K562 (cell line): ENCODE results near the gene PAFAH1B1. TPM values are rescaled to one million over a fixed set of nuclear protein-coding genes. Genes with fewer than 3 reads are reported as not detected.
"Not testable (repeated sequence)": the region's sequence is repeated elsewhere in the genome, so short reads cannot be mapped to it uniquely, and the experiment has no call there.

ENCODE experiments used
- ATAC-seq: fragments of 200-7000 bp; cut with Tn5 transposase; 3 replicates; pipeline ENCODE4 v1.9.1; 2020; ENCODE audit warnings: moderate library complexity
- BruUV-seq: library from RNA; stranded (reverse); fragments of 400-500 nt; replicated peaks from 2 replicates; lab custom pipeline; 2021; lab: Mats Ljungman, UMichigan
- CTCF ChIA-PET: fragments of 300-600 bp; formaldehyde crosslinking; extraction: SDS; loops from one replicate; lab custom pipeline; 2021; ENCODE audit warnings: low intra/inter-chr PET ratio; lab: Yijun Ruan, JAX
- POLR2A ChIA-PET: fragments of 300-600, 350-650 bp; sonication (Branson Sonifier 250); formaldehyde crosslinking; extraction: SDS; loops from one replicate; lab custom pipeline; 2021; ENCODE audit warnings: antibody characterized with exemption, inconsistent platforms; lab: Yijun Ruan, JAX
- DNase-seq, 4 experiments: peaks; one replicate each; pipeline versions ENCODE4 v3.0.0 to v3.0.0-alpha.2; 2011 to 2018; ENCODE audit warnings: low spot score in 3 of 4, mixed read lengths in 3 of 4; ENCODE audit errors: extremely low read depth in 1 of 4
- FAIRE-seq: peaks from 2 replicates; lab custom pipeline; 2011; peaks lifted over from hg19 to GRCh38; lab: Jason Lieb, UNC
- H2AFZ ChIP-seq: 2 replicates; pipeline ENCODE4 v1.6.0; 2011; ENCODE audit warnings: low read depth, low read length, control low read depth, inconsistent platforms
- H3K27ac ChIP-seq: fragments of 200-600 bp; 3 replicates; pipeline ENCODE4 v1.8.0; 2011; ENCODE audit warnings: low read depth, mild to moderate bottlenecking, control low read depth, inconsistent platforms, low read length, moderate library complexity, mixed read lengths; ENCODE audit errors: extremely low read depth
- H3K27me3 ChIP-seq, 2 experiments: fragments of 300-600 bp in 1 of 2; 2 replicates in 1 of 2; 3 replicates in 1 of 2; pipeline versions ENCODE4 v1.6.0 to v1.8.0; 2011; ENCODE audit warnings: inconsistent platforms in 2 of 2, low read length in 2 of 2, mild to moderate bottlenecking in 1 of 2, mixed read lengths in 1 of 2, moderate library complexity in 1 of 2; ENCODE audit not compliant: control insufficient read depth in 2 of 2, insufficient read depth in 2 of 2
- H3K36me3 ChIP-seq: fragments of 300-600 bp; 3 replicates; pipeline ENCODE4 v1.8.0; 2011; ENCODE audit warnings: mild to moderate bottlenecking, low read length, inconsistent platforms; ENCODE audit not compliant: control insufficient read depth, insufficient read depth
- H3K4me1 ChIP-seq, 2 experiments: fragments of 200-600 bp in 1 of 2; replicated peaks in 1 of 2; 2 replicates in 1 of 2; 3 replicates in 1 of 2; pipeline versions ENCODE4 v1.5.1 to v1.8.0; 2011; ENCODE audit warnings: inconsistent platforms in 2 of 2, low read length in 2 of 2, mild to moderate bottlenecking in 1 of 2, mixed read lengths in 1 of 2, moderate library complexity in 1 of 2; ENCODE audit not compliant: control insufficient read depth in 2 of 2, insufficient read depth in 2 of 2
- H3K4me2 ChIP-seq: 2 replicates; pipeline ENCODE4 v1.6.1; 2011; ENCODE audit warnings: low read length, control low read depth, inconsistent platforms, mixed read lengths; ENCODE audit not compliant: insufficient read depth
- H3K4me3 ChIP-seq: fragments of 200-600 bp; sonication (generic), shearing (Covaris generic); 2 replicates; pipeline ENCODE4 v1.5.1; 2016; ENCODE audit warnings: control low read depth, inconsistent platforms
- H3K79me2 ChIP-seq: fragments of 200-600 bp; 3 replicates; pipeline ENCODE4 v1.8.0; 2011; ENCODE audit warnings: low read length, inconsistent platforms; ENCODE audit not compliant: control insufficient read depth, insufficient read depth
- H3K9ac ChIP-seq, 2 experiments: 2 replicates each; pipeline versions ENCODE4 v1.6.0 to v1.6.1; 2011; ENCODE audit warnings: low read depth in 2 of 2, low read length in 2 of 2, control low read depth in 1 of 2, inconsistent platforms in 1 of 2, mild to moderate bottlenecking in 1 of 2, mixed read lengths in 1 of 2; ENCODE audit not compliant: insufficient read depth in 1 of 2
- H3K9me1 ChIP-seq: one replicate; pipeline ENCODE4 v1.6.0; 2011; ENCODE audit warnings: inconsistent platforms, mild to moderate bottlenecking, low read length, moderate library complexity; ENCODE audit not compliant: control insufficient read depth, insufficient read depth
- H3K9me3 ChIP-seq: replicated peaks from 2 replicates; pipeline ENCODE4 v1.5.1; 2011; ENCODE audit warnings: low read depth, low read length, inconsistent platforms; ENCODE audit not compliant: control insufficient read depth, insufficient read depth
- H4K20me1 ChIP-seq: replicated peaks from 2 replicates; pipeline ENCODE4 v1.6.1; 2011; ENCODE audit warnings: low read length, inconsistent platforms, mixed read lengths; ENCODE audit not compliant: control insufficient read depth, insufficient read depth
- ARHGAP35 ChIP-seq: fragments of 450-650 bp; IDR thresholded peaks from 2 replicates; pipeline ENCODE4 v1.6.1; 2018; ENCODE audit not compliant: partially characterized antibody
- CBFB ChIP-seq: sonication (generic); formaldehyde crosslinking; IDR thresholded peaks from 2 replicates; pipeline ENCODE4 v1.4.0; 2020; ENCODE audit warnings: mild to moderate bottlenecking, missing genetic modification reagents
- ETS2 ChIP-seq: IDR thresholded peaks from 2 replicates; pipeline ENCODE4 v1.6.1; 2016; ENCODE audit warnings: borderline replicate concordance, missing genetic modification characterization, mild to moderate bottlenecking, moderate library complexity, missing compliant biosample characterization; ENCODE audit not compliant: poor library complexity, severe bottlenecking
- HDGF ChIP-seq: fragments of 450-650 bp; IDR thresholded peaks from 2 replicates; pipeline ENCODE4 v1.6.1; 2016
- MCM5 ChIP-seq: fragments of 450-650 bp; IDR thresholded peaks from 2 replicates; pipeline ENCODE4 v1.6.1; 2016; ENCODE audit warnings: low read depth
- OTX1 ChIP-seq: fragments of 450-650 bp; formaldehyde crosslinking; IDR thresholded peaks from 2 replicates; pipeline ENCODE4 v1.4.0; 2022; ENCODE audit warnings: mild to moderate bottlenecking
- RBM22 ChIP-seq: fragments of 200-400 bp; formaldehyde crosslinking; IDR thresholded peaks from 2 replicates; pipeline ENCODE4 v1.6.1; 2018; ENCODE audit warnings: low read length, low read depth; ENCODE audit not compliant: poor library complexity, severe bottlenecking
- SLC30A9 ChIP-seq: fragments of 250-450 bp; sonication (Bioruptor Pico); IDR thresholded peaks from 2 replicates; pipeline ENCODE4 v1.8.0; 2022; ENCODE audit warnings: mild to moderate bottlenecking, moderate library complexity
- SOX6 ChIP-seq: fragments of 450-650 bp; IDR thresholded peaks from 2 replicates; pipeline ENCODE4 v1.6.1; 2014; ENCODE audit warnings: mild to moderate bottlenecking
- TCFL5 ChIP-seq: fragments of 250-450 bp; sonication (Bioruptor Pico); conservative IDR thresholded peaks from 2 replicates; pipeline ENCODE4 v1.6.1; 2021; ENCODE audit warnings: mild to moderate bottlenecking, moderate library complexity, matching md5 sums
- ZBTB49 ChIP-seq: sonication (generic); formaldehyde crosslinking; IDR thresholded peaks from 2 replicates; pipeline ENCODE4 v1.8.0; 2022; ENCODE audit warnings: missing genetic modification reagents, mild to moderate bottlenecking, borderline replicate concordance
- ZFP36 ChIP-seq: fragments of 150-350 bp; IDR thresholded peaks from 2 replicates; pipeline ENCODE4 v1.6.1; 2018; ENCODE audit warnings: low read length, low read depth; ENCODE audit not compliant: partially characterized antibody
- ZNF551 ChIP-seq: fragments of 250-450 bp; sonication (Bioruptor Pico); IDR thresholded peaks from 2 replicates; pipeline ENCODE4 v1.5.0; 2021; ENCODE audit warnings: mild to moderate bottlenecking, moderate library complexity
- ZNF561 ChIP-seq: fragments of 450-650 bp; formaldehyde crosslinking; conservative IDR thresholded peaks from 2 replicates; pipeline ENCODE4 v1.4.0; 2020; ENCODE audit warnings: mild to moderate bottlenecking, moderate library complexity
- WGBS: fragments of 100-300 bp; shearing (Covaris generic); methylation state at CpG from one replicate; pipeline ENCODE4 v1.1.6; 2016; ENCODE audit warnings: low coverage, mixed read lengths; ENCODE audit not compliant: insufficient coverage; ENCODE audit errors: missing lambda C conversion rate; 5-methylcytosine and 5-hydroxymethylcytosine counted together
- in situ Hi-C: fragments of 300-500 bp; cut with MboI; formaldehyde crosslinking; loops from 4 replicates; pipeline ENCODE4 v1.15.0; 2018; ENCODE audit warnings: inconsistent platforms, mixed read lengths
- intact Hi-C: fragments of 100-400 bp; cut with micrococcal nuclease; formaldehyde crosslinking; loops from 2 replicates; pipeline ENCODE4 v1.14.2; 2022
- polyA plus RNA-seq, 8 experiments: library from polyadenylated mRNA; depleted of rRNA in 4 of 8; stranded (reverse) in 5 of 8; unstranded in 3 of 8; fragments of >200 nt; fragmentation: Nextera tagmentation in 2 of 8; fragmentation: Illumina TruSeq in 1 of 8; extraction: Ambion mirVana in 2 of 8; extraction: Trizol in 1 of 8; gene quantifications; 2 replicates each; pipeline versions ENCODE4 v1.2.1 to v1.2.3, GENCODE V29; 2011 to 2014; ENCODE audit warnings: inconsistent platforms in 1 of 8, missing spikeins in 1 of 8
- total RNA-seq, 7 experiments: library from RNA; depleted of rRNA in 6 of 7; stranded (reverse); fragments of >200 nt in 6 of 7; fragmentation: Illumina TruSeq in 2 of 7; extraction: Trizol in 2 of 7; gene quantifications; 2 replicates each; pipeline versions ENCODE4 v1.2.1 to v1.2.3, GENCODE V29; 2011 to 2021; ENCODE audit warnings: low replicate concordance in 1 of 7

The PAFAH1B1 gene
- total and polyA plus RNA-seq, 9 of the 15 experiments (the other 6 are each of a cell fraction or from before 2014, with no cell fraction given): 23.3 to 66.4 (median 40.2) TPM

- WGBS: 100% methylated on average over 4 of the region's 4 CpGs
- BruUV-seq, H3K9me3 ChIP-seq, FAIRE-seq, H2AFZ ChIP-seq, H3K27ac ChIP-seq, in situ Hi-C loops, intact Hi-C loops, POLR2A ChIA-PET, H3K4me3 ChIP-seq, ATAC-seq, H3K9ac ChIP-seq, H3K27me3 ChIP-seq, CTCF ChIA-PET, DNase-seq, H3K36me3 ChIP-seq, H3K4me2 ChIP-seq, H3K4me1 ChIP-seq, H3K9me1 ChIP-seq: not testable (repeated sequence)
- Histone ChIP-seq H4K20me1 (peaks cover 10% of the 10 kb centered on the region), H3K79me2 (peaks cover 72% of the 10 kb centered on the region)
- TF ChIP-seq ZFP36: peak; percentile 57
These were observed 29.4 kb downstream of the PAFAH1B1 start for GRCh38 chr17:2622721-2623301.

- Histone ChIP-seq H3K4me3 (no peak overlapping the region), H3K4me2 (peak overlapping the region; percentile 60; the same call in 1 of the 2 replicates), H3K9ac (no peak overlapping the region), H4K20me1 (peaks cover 25% of the 10 kb centered on the region), H3K9me3 (no peaks in the 10 kb centered on the region), H2AFZ (no peak overlapping the region), H3K9me1 (no peaks in the 10 kb centered on the region), H3K27ac (peak overlapping the region; percentile 78; the same call in 1 of the 3 replicates), H3K36me3 (peaks cover 9% of the 10 kb centered on the region; the same call in 1 of the 3 replicates), H3K79me2 (peaks cover 72% of the 10 kb centered on the region), H3K27me3 (no peaks in the 10 kb centered on the region), H3K4me1 (peaks cover 5 to 8% of the 10 kb centered on the region in 2 experiments; a peak in 3 of 5 replicates)
- in situ Hi-C loops (no loop called here), intact Hi-C loops (no loop called here)
- BruUV-seq: no TSS peak
- ChIA-PET CTCF (no interaction called here), POLR2A (no interaction called here)
- FAIRE-seq: peak; percentile 90
- 2% methylated on average over 9 of the region's 10 CpGs for WGBS
- ATAC-seq: peak; percentile 71
- peak in 1 of 4 experiments; percentile 81 for DNase-seq
- no peak for TF ChIP-seq ZBTB49 (CRISPR knock-in tag)
- TF ChIP-seq SOX6: peak; percentile 96
- TF ChIP-seq TCFL5 (CRISPR knock-in tag): no peak
- no peak for TF ChIP-seq ETS2 (tag)
- no peak for TF ChIP-seq SLC30A9 (CRISPR knock-in tag)
- TF ChIP-seq MCM5: no peak
- TF ChIP-seq OTX1: no peak
- TF ChIP-seq ZNF551 (CRISPR knock-in tag): no peak
- TF ChIP-seq CBFB (CRISPR knock-in tag): no peak
- TF ChIP-seq ARHGAP35: no peak
- TF ChIP-seq ZNF561: no peak
- TF ChIP-seq HDGF: no peak
- TF ChIP-seq RBM22: no peak
These were observed 30.9 kb downstream of the PAFAH1B1 start for GRCh38 chr17:2624292-2624731.
